ENCODE data around the gene PRR3. TPM values are rescaled to one million over a fixed set of nuclear protein-coding genes. Genes with fewer than 3 reads are reported as not detected.

PRR3 gene
- total RNA-seq, 1 donor from 2014 or later = 41.4 TPM

- Mint-ChIP-seq H3K27ac (ENCODE audit: unreplicated experiment) (no peak overlapping the region), H3K4me1 (peaks cover 7% of the 10 kb centered on the region), H3K9me3 (no peaks in the 10 kb centered on the region), H3K27me3 (ENCODE audit: low read depth) (no peaks in the 10 kb centered on the region), H3K4me3 (no peak overlapping the region), H3K36me3 (ENCODE audit: low read depth) (peaks cover 23% of the 10 kb centered on the region)
- TF ChIP-seq, protein P1, sequence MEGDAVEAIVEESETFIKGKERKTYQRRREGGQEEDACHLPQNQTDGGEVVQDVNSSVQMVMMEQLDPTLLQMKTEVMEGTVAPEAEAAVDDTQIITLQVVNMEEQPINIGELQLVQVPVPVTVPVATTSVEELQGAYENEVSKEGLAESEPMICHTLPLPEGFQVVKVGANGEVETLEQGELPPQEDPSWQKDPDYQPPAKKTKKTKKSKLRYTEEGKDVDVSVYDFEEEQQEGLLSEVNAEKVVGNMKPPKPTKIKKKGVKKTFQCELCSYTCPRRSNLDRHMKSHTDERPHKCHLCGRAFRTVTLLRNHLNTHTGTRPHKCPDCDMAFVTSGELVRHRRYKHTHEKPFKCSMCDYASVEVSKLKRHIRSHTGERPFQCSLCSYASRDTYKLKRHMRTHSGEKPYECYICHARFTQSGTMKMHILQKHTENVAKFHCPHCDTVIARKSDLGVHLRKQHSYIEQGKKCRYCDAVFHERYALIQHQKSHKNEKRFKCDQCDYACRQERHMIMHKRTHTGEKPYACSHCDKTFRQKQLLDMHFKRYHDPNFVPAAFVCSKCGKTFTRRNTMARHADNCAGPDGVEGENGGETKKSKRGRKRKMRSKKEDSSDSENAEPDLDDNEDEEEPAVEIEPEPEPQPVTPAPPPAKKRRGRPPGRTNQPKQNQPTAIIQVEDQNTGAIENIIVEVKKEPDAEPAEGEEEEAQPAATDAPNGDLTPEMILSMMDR (conservative IDR thresholded peaks at IDR 0.05) = no peak
- no peak for DNase-seq (ENCODE audit: low read depth, low spot score)
These were observed 21.0 kb downstream of the PRR3 start for GRCh38 chr6:30578051-30578450.

- no peaks in the 10 kb centered on the region for H3K9me3 Mint-ChIP-seq
- H3K36me3 Mint-ChIP-seq (ENCODE audit: low read depth) = peaks cover 33% of the 10 kb centered on the region
- no peak for DNase-seq (ENCODE audit: low read depth, low spot score)
- H3K27ac Mint-ChIP-seq (ENCODE audit: unreplicated experiment) = no peak overlapping the region
- H3K4me1 Mint-ChIP-seq = no peaks in the 10 kb centered on the region
- H3K4me3 Mint-ChIP-seq = no peak overlapping the region
- TF ChIP-seq, protein P1 (conservative IDR thresholded peaks at IDR 0.05) = no peak
- H3K27me3 Mint-ChIP-seq (ENCODE audit: low read depth) = no peaks in the 10 kb centered on the region
These were observed 26.8 kb downstream of the PRR3 start for GRCh38 chr6:30583921-30584320.

GRCh38 chr6:30589754-30590358 is 32.8 kb downstream of the PRR3 start:
- Mint-ChIP-seq H3K36me3 (ENCODE audit: low read depth) (peaks cover 31% of the 10 kb centered on the region), H3K9me3 (no peaks in the 10 kb centered on the region), H3K27ac (ENCODE audit: unreplicated experiment) (no peak overlapping the region), H3K4me3 (no peak overlapping the region), H3K4me1 (no peaks in the 10 kb centered on the region), H3K27me3 (ENCODE audit: low read depth) (no peaks in the 10 kb centered on the region)
- no peak for DNase-seq (ENCODE audit: low read depth, low spot score)
- TF ChIP-seq, protein P1 (conservative IDR thresholded peaks at IDR 0.05) = no peak

GRCh38 chr6:30590509-30590908 is 33.4 kb downstream of the PRR3 start:
- TF ChIP-seq, protein P1 (conservative IDR thresholded peaks at IDR 0.05) = no peak
- Mint-ChIP-seq H3K36me3 (ENCODE audit: low read depth) (peaks cover 28% of the 10 kb centered on the region), H3K27me3 (ENCODE audit: low read depth) (no peaks in the 10 kb centered on the region), H3K9me3 (no peaks in the 10 kb centered on the region), H3K27ac (ENCODE audit: unreplicated experiment) (no peak overlapping the region), H3K4me3 (no peak overlapping the region), H3K4me1 (no peaks in the 10 kb centered on the region)
- no peak for DNase-seq (ENCODE audit: low read depth, low spot score)

- TF ChIP-seq, protein P1 (conservative IDR thresholded peaks at IDR 0.05) = no peak
- no peaks in the 10 kb centered on the region for H3K9me3 Mint-ChIP-seq
- H3K27ac Mint-ChIP-seq (ENCODE audit: unreplicated experiment) = no peak overlapping the region
- H3K4me1 Mint-ChIP-seq = no peaks in the 10 kb centered on the region
- no peak overlapping the region for H3K4me3 Mint-ChIP-seq
- H3K27me3 Mint-ChIP-seq (ENCODE audit: low read depth) = no peaks in the 10 kb centered on the region
- H3K36me3 Mint-ChIP-seq (ENCODE audit: low read depth) = peaks cover 26% of the 10 kb centered on the region
- DNase-seq (ENCODE audit: low read depth, low spot score) = no peak
These were observed 33.9 kb downstream of the PRR3 start for GRCh38 chr6:30591008-30591407.

Data from neural crest cell (in vitro differentiated cells).